Stimulated activated CD8-positive, alpha-beta memory T cell treated with anti-CD3 and anti-CD28 coated beads, Interleukin-7, amount 100 ng/mL, for 1 hour (primary cell): ENCODE data around the gene CCDC89.

ENCODE experiments used
- DNase-seq, 2 donors: peaks; one replicate each; pipeline ENCODE4 v3.0.0-alpha.2; 2020; ENCODE audit warnings: low read depth in 2 of 2

Gene CCDC89

DNA sequence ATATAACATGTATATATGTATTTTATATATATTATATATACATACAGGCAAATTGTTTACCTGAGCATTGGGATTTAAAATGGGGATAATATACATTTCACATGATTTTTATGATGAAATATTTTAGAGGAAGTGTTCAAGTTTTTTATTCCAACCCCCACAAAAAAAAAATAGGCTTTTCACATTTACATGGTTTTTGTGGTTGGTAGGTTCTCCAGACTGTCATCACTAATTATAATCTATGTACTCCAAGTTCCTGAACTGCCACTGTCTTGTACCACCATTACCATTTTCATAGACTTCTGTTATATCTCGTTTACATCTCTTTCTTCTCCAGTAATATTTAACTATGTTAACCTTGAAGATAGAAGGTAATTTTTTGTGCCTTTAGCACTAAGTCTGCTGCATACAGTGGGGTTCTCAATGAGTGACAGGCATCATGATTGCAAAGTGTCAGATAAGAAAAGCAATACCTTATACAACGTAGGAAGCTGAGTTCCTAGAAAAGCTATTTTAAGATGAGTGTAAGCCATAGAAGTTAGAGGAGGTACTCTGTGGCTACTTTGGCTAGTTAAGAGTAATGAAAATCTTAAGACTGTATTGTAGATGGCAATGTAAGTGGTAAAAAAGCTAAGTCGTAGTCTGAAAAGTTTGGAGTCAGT lies 33.1 kb downstream of the CCDC89 start:
- DNase-seq = no peak

DNA sequence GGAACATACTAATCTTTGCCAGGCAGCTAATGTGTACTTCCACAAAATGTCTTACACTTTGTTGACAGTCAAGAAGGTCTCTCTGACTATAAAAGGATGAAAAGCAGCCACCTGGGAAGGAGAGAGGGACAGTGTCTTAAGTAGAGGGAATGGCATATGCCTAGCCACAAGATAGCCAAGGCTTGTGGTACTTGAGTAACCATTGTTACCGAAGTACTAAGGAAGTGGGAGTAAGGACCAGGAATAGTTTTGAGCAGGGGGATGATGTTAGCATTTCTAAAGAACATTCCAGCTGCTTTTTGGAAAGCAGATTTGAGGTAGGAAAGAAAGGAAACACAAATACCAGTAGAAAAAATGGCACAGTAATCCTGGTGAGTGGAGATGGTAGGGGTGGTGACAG lies 34.9 kb downstream of the CCDC89 start:
- no peak for DNase-seq

DNA sequence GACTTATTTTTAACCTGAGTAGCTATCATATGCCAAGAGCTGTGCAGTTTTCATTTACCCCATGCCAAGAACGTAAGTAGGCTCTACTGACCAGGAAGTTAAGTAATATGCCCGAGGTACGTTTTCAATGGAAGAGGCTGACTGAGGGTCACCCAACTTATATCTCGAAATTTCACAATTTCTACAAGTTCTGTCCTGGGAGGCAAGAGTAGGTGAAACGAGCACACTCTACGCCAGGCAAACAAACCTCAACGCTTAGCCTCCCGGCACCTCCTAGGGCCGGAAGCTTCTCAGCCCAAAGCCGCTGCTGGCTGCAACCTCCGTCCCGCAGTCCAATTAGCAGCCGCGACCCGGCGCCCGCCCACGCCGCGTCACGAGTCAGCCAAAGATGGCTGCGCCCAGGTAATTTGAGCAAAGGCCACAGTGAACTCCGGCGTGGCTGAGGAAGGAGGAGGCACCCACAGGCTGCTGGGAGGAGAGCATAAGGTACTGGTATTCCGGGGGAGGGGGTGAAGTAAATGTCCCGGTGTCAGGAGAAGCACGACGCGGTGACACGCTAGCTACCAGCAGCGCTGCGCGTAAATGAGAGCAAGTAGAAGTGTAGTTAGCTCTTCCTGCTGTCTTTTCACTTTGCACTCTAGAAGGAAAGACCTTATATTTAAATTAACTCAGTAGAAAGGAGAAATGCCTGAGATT lies 38.2 kb downstream of the CCDC89 start, which contains the start of gene TMEM126A:
TMEM126A (plus strand) TSS at position 364 of the 696 bp plus-strand sequence. CDS start 2,289 bp downstream, outside the sequence.
- peak; percentile 76 to 77 for DNase-seq

DNA sequence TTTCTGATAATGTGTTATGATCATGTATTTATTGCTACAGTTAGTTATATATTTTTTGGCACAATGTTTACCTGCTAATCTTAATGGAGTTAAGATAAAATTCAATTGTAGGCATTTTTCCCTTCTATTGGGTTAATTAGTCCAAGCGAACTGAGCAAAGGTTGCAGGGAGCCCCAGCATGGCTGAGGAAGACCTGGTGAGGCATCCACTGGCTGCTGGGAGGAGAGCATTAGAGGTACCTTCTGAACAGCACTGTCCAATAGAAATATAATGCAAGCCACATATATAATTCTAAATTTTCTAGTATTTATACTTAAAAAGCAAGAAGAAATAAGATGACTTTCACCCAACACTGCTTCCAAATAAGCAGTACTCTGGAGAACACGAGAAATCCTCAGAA lies 38.9 kb downstream of the CCDC89 start:
- DNase-seq = no peak

DNA sequence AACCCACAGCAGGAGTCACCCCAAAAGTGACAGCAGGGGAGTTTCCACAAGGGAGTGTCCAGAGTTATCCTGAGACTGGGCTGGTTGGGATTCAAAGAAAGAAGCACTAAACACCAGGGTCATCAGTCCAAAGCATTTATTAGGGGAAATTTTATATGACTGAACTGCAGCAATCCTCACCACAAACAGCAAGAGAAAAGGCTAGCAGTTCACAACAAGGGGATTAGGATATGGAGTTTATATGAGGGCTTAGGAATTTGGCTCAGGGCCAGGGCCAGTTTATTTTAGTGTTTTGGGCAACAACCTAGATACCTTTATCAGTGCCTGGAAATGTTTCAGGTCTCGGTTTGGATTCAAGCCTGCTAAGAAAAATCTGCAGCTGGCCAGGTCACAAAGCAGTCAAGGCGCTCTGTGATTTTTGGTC lies 42.8 kb downstream of the CCDC89 start:
- no peak for DNase-seq

DNA sequence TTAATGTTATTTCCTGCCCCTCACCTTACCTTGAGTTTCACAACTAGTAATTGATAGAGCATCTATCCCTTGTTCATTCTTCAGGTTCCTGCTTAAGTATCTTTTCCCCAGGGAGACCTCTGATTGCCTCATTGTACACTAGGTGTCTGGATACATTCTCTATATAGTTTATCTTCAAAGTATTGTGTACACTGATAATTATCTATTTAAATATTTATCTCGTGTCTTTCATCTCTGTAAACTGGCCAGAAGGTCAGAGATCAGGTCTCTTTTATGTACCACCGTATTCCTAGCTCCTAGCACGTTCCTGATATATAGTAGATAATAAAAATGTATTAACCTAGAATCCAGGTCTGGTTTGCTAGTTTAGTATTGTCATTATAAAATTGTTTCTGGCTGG lies 51.2 kb downstream of the CCDC89 start:
- DNase-seq = no peak
